A549 (cell line): ENCODE results near the gene DLX4. TPM values are rescaled to one million over a fixed set of nuclear protein-coding genes. Genes with fewer than 3 reads are reported as not detected.

Experiments used
- ATAC-seq, 2 experiments: fragments of 200-7000 bp in 1 of 2; fragments of >200 bp in 1 of 2; cut with Nextera tagmentation in 1 of 2; cut with Tn5 transposase in 1 of 2; 3 replicates each; pipeline versions ENCODE4 v1.8.0 to v1.9.1; 2018 to 2020; ENCODE audit warnings: mild to moderate bottlenecking in 1 of 2, moderate library complexity in 1 of 2
- CTCF ChIA-PET: fragments of 300-600 bp; sonication (Branson Sonifier 250); formaldehyde crosslinking; extraction: SDS; loops from one replicate; lab custom pipeline; 2021; ENCODE audit warnings: antibody characterized with exemption, inconsistent platforms; lab: Yijun Ruan, JAX
- POLR2A ChIA-PET: fragments of 350-600 bp; formaldehyde crosslinking; extraction: SDS; loops from one replicate; lab custom pipeline; 2021; ENCODE audit warnings: antibody characterized with exemption, inconsistent platforms; lab: Yijun Ruan, JAX
- DNase-seq, 2 experiments: peaks; one replicate each; pipeline versions ENCODE4 v3.0.0 to v3.0.0-alpha.2; 2011 to 2016; ENCODE audit warnings: low read depth in 1 of 2, low spot score in 1 of 2
- FAIRE-seq: peaks from 2 replicates; lab custom pipeline; 2011; peaks lifted over from hg19 to GRCh38; lab: Jason Lieb, UNC
- H3K27ac ChIP-seq, 2 experiments: fragments of >200 bp; sonication (Bioruptor Twin); formaldehyde crosslinking; 3 replicates each; pipeline ENCODE4 v1.5.1; 2016 to 2017
- H3K4me1 ChIP-seq: fragments of >200 bp; sonication (Bioruptor Twin); formaldehyde crosslinking; 3 replicates; pipeline ENCODE4 v1.6.1; 2016
- H3K4me2 ChIP-seq: fragments of >200 bp; sonication (Bioruptor Twin); formaldehyde crosslinking; 3 replicates; pipeline ENCODE4 v1.6.1; 2016
- H3K4me3 ChIP-seq: fragments of >200 bp; sonication (Bioruptor Twin); formaldehyde crosslinking; 3 replicates; pipeline ENCODE4 v1.5.1; 2016
- H3K9me3 ChIP-seq: fragments of >200 bp; sonication (Bioruptor Twin); formaldehyde crosslinking; 3 replicates; pipeline ENCODE4 v1.6.1; 2016
- BHLHE40 ChIP-seq: IDR thresholded peaks from 2 replicates; pipeline ENCODE4 v1.6.1; 2012; ENCODE audit warnings: low read depth, low read length, inconsistent platforms
- CBX2 ChIP-seq: fragments of 200-600 bp; sonication (generic); IDR thresholded peaks from 2 replicates; pipeline ENCODE4 v1.6.1; 2016; ENCODE audit warnings: low read depth, mild to moderate bottlenecking, borderline replicate concordance
- CHD2 ChIP-seq: fragments of 150-350 bp; IDR thresholded peaks from 2 replicates; pipeline ENCODE4 v1.6.1; 2014; ENCODE audit warnings: low read length; ENCODE audit not compliant: partially characterized antibody
- CHD4 ChIP-seq: fragments of 200-600 bp; sonication (generic); IDR thresholded peaks from 2 replicates; pipeline ENCODE4 v1.6.1; 2016; ENCODE audit warnings: antibody characterized with exemption, mild to moderate bottlenecking, borderline replicate concordance
- EHF ChIP-seq: fragments of 250-450 bp; sonication (Bioruptor Pico); IDR thresholded peaks from 2 replicates; pipeline ENCODE4 v1.5.0; 2020; ENCODE audit warnings: mild to moderate bottlenecking
- EP300 ChIP-seq, 2 experiments: fragments of >200 bp; sonication (Bioruptor Twin); formaldehyde crosslinking; IDR thresholded peaks; 2 replicates in 1 of 2; 3 replicates in 1 of 2; pipeline ENCODE4 v1.6.1; 2016 to 2017
- ESRRA ChIP-seq: fragments of 150-350 bp; IDR thresholded peaks from 2 replicates; pipeline ENCODE4 v1.6.1; 2014; ENCODE audit warnings: mild to moderate bottlenecking, low read length, borderline replicate concordance
- FOSB ChIP-seq: fragments of 250-450 bp; sonication (Bioruptor Pico); IDR thresholded peaks from 2 replicates; pipeline ENCODE4 v1.5.0; 2020; ENCODE audit warnings: mild to moderate bottlenecking, moderate library complexity
- FOXS1 ChIP-seq: fragments of 250-450 bp; sonication (Bioruptor Pico); IDR thresholded peaks from 2 replicates; pipeline ENCODE4 v1.5.0; 2020; ENCODE audit warnings: mild to moderate bottlenecking, moderate library complexity
- HEYL ChIP-seq: fragments of 250-450 bp; sonication (Bioruptor Pico); IDR thresholded peaks from 2 replicates; pipeline ENCODE4 v1.8.0; 2021; ENCODE audit warnings: mild to moderate bottlenecking, moderate library complexity
- HOXA7 ChIP-seq: fragments of 250-450 bp; sonication (Bioruptor Pico); IDR thresholded peaks from 2 replicates; pipeline ENCODE4 v1.5.0; 2020; ENCODE audit warnings: mild to moderate bottlenecking, moderate library complexity
- HOXB13 ChIP-seq: fragments of 250-450 bp; sonication (Bioruptor Pico); IDR thresholded peaks from 2 replicates; pipeline ENCODE4 v1.5.0; 2020; ENCODE audit warnings: low read depth, mild to moderate bottlenecking, moderate library complexity
- JUN ChIP-seq, 2 experiments: fragments of >200 bp; sonication (Bioruptor Twin); formaldehyde crosslinking; IDR thresholded peaks; 2 replicates in 1 of 2; 3 replicates in 1 of 2; pipeline ENCODE4 v1.6.1; 2016 to 2017
- JUNB ChIP-seq: fragments of >200 bp; sonication (Bioruptor Twin); formaldehyde crosslinking; IDR thresholded peaks from 2 replicates; pipeline ENCODE4 v1.6.1; 2016
- MAZ ChIP-seq: fragments of 150-350 bp; IDR thresholded peaks from 2 replicates; pipeline ENCODE4 v1.6.1; 2014; ENCODE audit warnings: antibody characterized with exemption, low read depth, low read length, borderline replicate concordance
- NFE2L2 ChIP-seq: fragments of 150-350 bp; conservative IDR thresholded peaks from 2 replicates; pipeline ENCODE4 v1.6.1; 2014; ENCODE audit warnings: low read length
- NR3C1 ChIP-seq: fragments of >200 bp; sonication (Bioruptor Twin); formaldehyde crosslinking; IDR thresholded peaks from 3 replicates; pipeline ENCODE4 v1.6.1; 2017
- PHF8 ChIP-seq: fragments of 200-600 bp; sonication (generic); IDR thresholded peaks from 2 replicates; pipeline ENCODE4 v1.6.1; 2016; ENCODE audit warnings: low read depth, mild to moderate bottlenecking, antibody characterized with exemption, moderate library complexity, borderline replicate concordance
- POLR2AphosphoS2 ChIP-seq: conservative IDR thresholded peaks from 2 replicates; pipeline ENCODE4 v1.6.1; 2012; ENCODE audit warnings: low read length, improper control_type of control experiment, inconsistent platforms
- RAD21 ChIP-seq, 2 experiments: fragments of >200 bp in 1 of 2; sonication (Bioruptor Twin) in 1 of 2; formaldehyde crosslinking in 1 of 2; IDR thresholded peaks in 1 of 2; conservative IDR thresholded peaks in 1 of 2; 2 replicates in 1 of 2; 3 replicates in 1 of 2; pipeline ENCODE4 v1.6.1; 2012 to 2018; ENCODE audit warnings: inconsistent platforms in 1 of 2
- RARB ChIP-seq: fragments of 250-450 bp; sonication (Bioruptor Pico); IDR thresholded peaks from 2 replicates; pipeline ENCODE4 v1.8.0; 2021; ENCODE audit warnings: mild to moderate bottlenecking, moderate library complexity
- ZC3H11A ChIP-seq: fragments of 450-650 bp; IDR thresholded peaks from 2 replicates; pipeline ENCODE4 v1.6.1; 2014; ENCODE audit warnings: antibody characterized with exemption, mild to moderate bottlenecking
- ZFP36 ChIP-seq: fragments of 450-650 bp; IDR thresholded peaks from 2 replicates; pipeline ENCODE4 v1.6.1; 2014; ENCODE audit warnings: borderline replicate concordance; ENCODE audit not compliant: partially characterized antibody
- WGBS: methylation state at CpG from one replicate; pipeline ENCODE4 v1.1.6; 2017; ENCODE audit errors: missing lambda C conversion rate; 5-methylcytosine and 5-hydroxymethylcytosine counted together
- polyA plus RNA-seq, 4 experiments: library from polyadenylated mRNA; depleted of rRNA in 3 of 4; stranded (reverse); fragments of >200 nt; fragmentation: RNase III in 1 of 4; extraction: RNeasy Plus Mini Kit Qiagen cat#74134 plus additional on column Dnase treatment in 1 of 4; gene quantifications; 2 replicates in 3 of 4; 3 replicates in 1 of 4; pipeline ENCODE4 v1.2.3, GENCODE V29; 2011 to 2017
- TF ChIP-seq, protein P1 (sequence below): IDR thresholded peaks from 2 replicates; pipeline ENCODE4 v1.6.1; 2012; ENCODE audit warnings: low read depth, borderline replicate concordance
- TF ChIP-seq, protein P2 (sequence below): fragments of >200 bp; sonication (Bioruptor Twin); formaldehyde crosslinking; IDR thresholded peaks from 3 replicates; pipeline ENCODE4 v1.6.1; 2016

Gene DLX4
- polyA plus RNA-seq, 2 of the 4 experiments (the other 2 are of a cell fraction) = 2.9 to 4.1 TPM

DNA sequence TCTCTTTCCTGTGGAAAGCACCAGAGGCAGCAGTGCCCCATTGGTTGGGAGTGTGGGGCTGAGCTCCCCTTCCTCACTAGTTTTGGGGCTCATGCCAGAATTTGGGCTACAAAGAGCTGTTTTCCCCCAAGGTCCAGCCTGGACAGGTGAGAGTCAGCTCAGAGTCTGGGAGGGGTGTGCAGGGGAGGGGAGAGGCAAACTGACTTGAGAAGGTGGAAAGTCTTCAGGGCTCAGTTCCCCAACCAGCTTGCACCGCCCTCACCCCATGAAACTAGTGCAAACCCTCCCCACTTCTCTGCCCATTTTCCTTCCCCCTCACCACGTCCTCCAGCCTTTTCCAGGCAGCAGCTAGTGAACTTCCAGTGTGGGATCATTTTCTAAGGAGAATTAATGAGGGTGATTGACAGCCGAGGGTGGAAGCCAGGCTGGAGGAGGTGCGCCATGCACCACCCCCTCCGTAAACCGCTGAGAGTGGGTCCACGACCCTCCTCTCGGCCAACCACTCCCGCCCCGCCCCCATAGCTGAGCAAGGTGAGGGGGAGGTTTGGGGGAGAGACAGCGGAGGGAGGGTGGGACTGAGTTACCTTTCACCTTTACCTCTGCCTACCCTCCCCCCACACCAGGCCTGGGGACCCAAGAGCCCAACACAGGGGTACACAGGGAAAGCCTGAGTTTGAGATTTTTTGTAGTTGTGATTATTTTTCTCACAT lies 6.2 kb upstream of the DLX4 start:
- TF ChIP-seq JUNB (no peak), EP300 (IDR thresholded peaks at IDR 0.05) (no peak), RAD21 (conservative IDR thresholded peaks at IDR 0.05 in 1 of 2, IDR thresholded peaks at IDR 0.05 in 1 of 2) (no peak), CHD4 (no peak), EHF (no peak), CBX2 (no peak), HEYL (CRISPR knock-in tag) (no peak), BHLHE40 (no peak), FOSB (CRISPR knock-in tag) (no peak), HOXA7 (CRISPR knock-in tag) (no peak), ZC3H11A (no peak), RARB (CRISPR knock-in tag) (no peak), NFE2L2 (no peak), FOXS1 (no peak), ESRRA (no peak), JUN (IDR thresholded peaks at IDR 0.05) (no peak)
- TF ChIP-seq, protein P1, sequence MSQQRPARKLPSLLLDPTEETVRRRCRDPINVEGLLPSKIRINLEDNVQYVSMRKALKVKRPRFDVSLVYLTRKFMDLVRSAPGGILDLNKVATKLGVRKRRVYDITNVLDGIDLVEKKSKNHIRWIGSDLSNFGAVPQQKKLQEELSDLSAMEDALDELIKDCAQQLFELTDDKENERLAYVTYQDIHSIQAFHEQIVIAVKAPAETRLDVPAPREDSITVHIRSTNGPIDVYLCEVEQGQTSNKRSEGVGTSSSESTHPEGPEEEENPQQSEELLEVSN = no peak
- TF ChIP-seq, protein P2, sequence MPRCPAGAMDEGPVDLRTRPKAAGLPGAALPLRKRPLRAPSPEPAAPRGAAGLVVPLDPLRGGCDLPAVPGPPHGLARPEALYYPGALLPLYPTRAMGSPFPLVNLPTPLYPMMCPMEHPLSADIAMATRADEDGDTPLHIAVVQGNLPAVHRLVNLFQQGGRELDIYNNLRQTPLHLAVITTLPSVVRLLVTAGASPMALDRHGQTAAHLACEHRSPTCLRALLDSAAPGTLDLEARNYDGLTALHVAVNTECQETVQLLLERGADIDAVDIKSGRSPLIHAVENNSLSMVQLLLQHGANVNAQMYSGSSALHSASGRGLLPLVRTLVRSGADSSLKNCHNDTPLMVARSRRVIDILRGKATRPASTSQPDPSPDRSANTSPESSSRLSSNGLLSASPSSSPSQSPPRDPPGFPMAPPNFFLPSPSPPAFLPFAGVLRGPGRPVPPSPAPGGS = no peak
- ATAC-seq = no peak
- Histone ChIP-seq H3K4me1 (peaks cover 10% of the 10 kb centered on the region), H3K27ac (no peak overlapping the region), H3K4me2 (no peak overlapping the region), H3K4me3 (no peak overlapping the region), H3K9me3 (no peaks in the 10 kb centered on the region)
- ChIA-PET CTCF (interaction anchor here (0.6 to 82.2 kb wide), 7 partner anchors 14 to 393 kb away, joined by 3 to 2613 read pairs (median 6); no protein-coding TSS in a partner anchor), POLR2A (no interaction called here)
- FAIRE-seq = no peak
- no peak for DNase-seq
- WGBS = 67% methylated on average over 11 of the region's 11 CpGs

DNA sequence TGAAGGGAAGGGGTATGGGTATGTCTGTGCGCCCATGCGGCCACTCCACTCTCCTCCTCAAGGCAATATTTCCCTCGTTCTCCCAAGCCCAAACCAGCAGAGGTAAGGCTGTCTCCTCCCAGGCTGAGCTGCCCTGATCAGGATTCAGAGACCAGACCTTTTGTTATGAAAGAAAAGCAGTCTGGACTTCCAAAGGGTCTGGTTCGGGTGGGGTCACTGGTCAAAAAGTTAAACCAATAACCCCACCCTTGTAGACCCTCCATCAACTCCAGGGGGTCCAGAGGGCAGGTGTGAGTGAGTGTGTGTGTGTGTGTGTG lies 5.7 kb upstream of the DLX4 start:
- whole genome bisulfite sequencing = 71% methylated on average over 4 of the region's 4 CpGs
- DNase-seq = no peak
- no peaks in the 10 kb centered on the region for H3K9me3 ChIP-seq
- TF ChIP-seq ZFP36 (no peak), MAZ (no peak), NR3C1 (no peak), CBX2 (no peak), FOSB (CRISPR knock-in tag) (no peak), ZC3H11A (no peak), HOXA7 (CRISPR knock-in tag) (no peak), PHF8 (no peak), CHD2 (no peak), POLR2AphosphoS2 (no peak), HOXB13 (CRISPR knock-in tag) (no peak), CHD4 (no peak)
- TF ChIP-seq, protein P1 = no peak
- H3K4me2 ChIP-seq = no peak overlapping the region
- CTCF ChIA-PET = interaction anchor here (1.5 to 82.2 kb wide), 4 partner anchors 33 to 393 kb away, joined by 3 to 2613 read pairs (median 8); no protein-coding TSS in a partner anchor
- FAIRE-seq = no peak
- peaks cover 14% of the 10 kb centered on the region for H3K4me1 ChIP-seq
- ATAC-seq = no peak; a peak in 1 of 6 replicates
- H3K4me3 ChIP-seq = no peak overlapping the region
- POLR2A ChIA-PET = no interaction called here
- no peak overlapping the region for H3K27ac ChIP-seq
